HG03108 (cell line): ENCODE measurements around the gene GABRR2.
"Not testable (repeated sequence)": the region's sequence is repeated elsewhere in the genome, so short reads cannot be mapped to it uniquely, and the experiment has no call there.

Experiments used
- ATAC-seq: cut with Tn5 transposase; IDR thresholded peaks from one replicate; pipeline ENCODE4 v1.9.1; 2021; ENCODE audit warnings: moderate library complexity; ENCODE audit not compliant: unreplicated experiment

GABRR2 gene

GRCh38 chr6:89295981-89296380 lies 19.1 kb downstream of the GABRR2 start:
- ATAC-seq, result no peak

GRCh38 chr6:89295116-89295515 lies 20.0 kb downstream of the GABRR2 start:
- ATAC-seq, result not testable (repeated sequence)

GRCh38 chr6:89291256-89291819 lies 23.8 kb downstream of the GABRR2 start:
- ATAC-seq, result no peak

- ATAC-seq, result no peak
Observed at GRCh38 chr6:89290401-89291155, 24.5 kb downstream of the GABRR2 start.

- no peak for ATAC-seq
Observed at GRCh38 chr6:89289710-89290109, 25.4 kb downstream of the GABRR2 start.

- ATAC-seq, result no peak
Observed at GRCh38 chr6:89287351-89288028, 27.6 kb downstream of the GABRR2 start.

- no peak for ATAC-seq
Observed at GRCh38 chr6:89286516-89286915, 28.6 kb downstream of the GABRR2 start.

- ATAC-seq, result no peak
Observed at GRCh38 chr6:89284963-89285735, 29.9 kb downstream of the GABRR2 start.

GRCh38 chr6:89284081-89284480 lies 31.0 kb downstream of the GABRR2 start:
- no peak for ATAC-seq

GRCh38 chr6:89282749-89283148 lies 32.4 kb downstream of the GABRR2 start:
- ATAC-seq, result no peak

GRCh38 chr6:89281779-89282246 lies 33.3 kb downstream of the GABRR2 start:
- peak; percentile 73 for ATAC-seq

- ATAC-seq, result no peak
Observed at GRCh38 chr6:89278956-89279355, 36.1 kb downstream of the GABRR2 start.

GRCh38 chr6:89275900-89276299 lies 39.2 kb downstream of the GABRR2 start:
- no peak for ATAC-seq

- ATAC-seq, result no peak
Observed at GRCh38 chr6:89273816-89274215, 41.3 kb downstream of the GABRR2 start.

GRCh38 chr6:89272596-89272995 lies 42.5 kb downstream of the GABRR2 start:
- ATAC-seq, result no peak

- ATAC-seq, result peak; percentile 51
Observed at GRCh38 chr6:89270951-89271721, 44.0 kb downstream of the GABRR2 start.

GRCh38 chr6:89269981-89270380 lies 45.1 kb downstream of the GABRR2 start:
- ATAC-seq, result no peak

- ATAC-seq, result no peak
Observed at GRCh38 chr6:89269252-89269651, 45.8 kb downstream of the GABRR2 start.

GRCh38 chr6:89268776-89269175 lies 46.3 kb downstream of the GABRR2 start:
- ATAC-seq, result no peak

- no peak for ATAC-seq
Observed at GRCh38 chr6:89267918-89268317, 47.2 kb downstream of the GABRR2 start.
